HG02610 (cell line): ENCODE measurements around the gene CRYBA2.

Source experiments
- ATAC-seq: cut with Tn5 transposase; IDR thresholded peaks from one replicate; pipeline ENCODE4 v1.9.1; 2021; ENCODE audit warnings: mild to moderate bottlenecking, moderate library complexity; ENCODE audit not compliant: unreplicated experiment

CRYBA2 gene

GRCh38 chr2:218993345-218994315, at the start of gene CRYBA2:
Gene CRYBA2, minus strand, starts transcription at chr2:218993422. Its CDS starts 246 bp downstream, at chr2:218993176.
- ATAC-seq = no peak

- ATAC-seq = no peak
Measured at GRCh38 chr2:219042750-219043149, 49.5 kb upstream of the CRYBA2 start.

GRCh38 chr2:219042157-219042556, 48.9 kb upstream of the CRYBA2 start:
- ATAC-seq = no peak

- no peak for ATAC-seq
Measured at GRCh38 chr2:219041252-219041651, 48.0 kb upstream of the CRYBA2 start, which contains the start of gene CFAP65. Gene CFAP65, minus strand, starts transcription at chr2:219041516. Its CDS starts 2,468 bp downstream, at chr2:219039048.

- ATAC-seq = no peak
Measured at GRCh38 chr2:219038600-219038999, 45.4 kb upstream of the CRYBA2 start.

GRCh38 chr2:219037783-219038499, 44.7 kb upstream of the CRYBA2 start:
- ATAC-seq = no peak

GRCh38 chr2:219035942-219036341, 42.7 kb upstream of the CRYBA2 start:
- no peak for ATAC-seq

- ATAC-seq = no peak
Measured at GRCh38 chr2:219034823-219035222, 41.6 kb upstream of the CRYBA2 start.

GRCh38 chr2:219032051-219032745, 39.0 kb upstream of the CRYBA2 start:
- ATAC-seq = no peak

- no peak for ATAC-seq
Measured at GRCh38 chr2:219031005-219031738, 38.0 kb upstream of the CRYBA2 start.

GRCh38 chr2:219030177-219030940, 37.1 kb upstream of the CRYBA2 start:
- no peak for ATAC-seq

GRCh38 chr2:219029829-219030165, 36.6 kb upstream of the CRYBA2 start:
- ATAC-seq = peak; percentile 78

GRCh38 chr2:219028996-219029828, 36.0 kb upstream of the CRYBA2 start:
- ATAC-seq = peak; percentile 26

- ATAC-seq = no peak
Measured at GRCh38 chr2:219028141-219028540, 34.9 kb upstream of the CRYBA2 start.

- ATAC-seq = no peak
Measured at GRCh38 chr2:219027511-219028055, 34.4 kb upstream of the CRYBA2 start.

GRCh38 chr2:219026946-219027345, 33.7 kb upstream of the CRYBA2 start:
- ATAC-seq = no peak

GRCh38 chr2:219025637-219026585, 32.7 kb upstream of the CRYBA2 start:
- no peak for ATAC-seq

GRCh38 chr2:219024059-219024458, 30.8 kb upstream of the CRYBA2 start:
- no peak for ATAC-seq
